ENCODE results near the gene FAM117A.
"Not testable (repeated sequence)": the region's sequence is repeated elsewhere in the genome, so short reads cannot be mapped to it uniquely, and the experiment has no call there.

FAM117A gene

DNA sequence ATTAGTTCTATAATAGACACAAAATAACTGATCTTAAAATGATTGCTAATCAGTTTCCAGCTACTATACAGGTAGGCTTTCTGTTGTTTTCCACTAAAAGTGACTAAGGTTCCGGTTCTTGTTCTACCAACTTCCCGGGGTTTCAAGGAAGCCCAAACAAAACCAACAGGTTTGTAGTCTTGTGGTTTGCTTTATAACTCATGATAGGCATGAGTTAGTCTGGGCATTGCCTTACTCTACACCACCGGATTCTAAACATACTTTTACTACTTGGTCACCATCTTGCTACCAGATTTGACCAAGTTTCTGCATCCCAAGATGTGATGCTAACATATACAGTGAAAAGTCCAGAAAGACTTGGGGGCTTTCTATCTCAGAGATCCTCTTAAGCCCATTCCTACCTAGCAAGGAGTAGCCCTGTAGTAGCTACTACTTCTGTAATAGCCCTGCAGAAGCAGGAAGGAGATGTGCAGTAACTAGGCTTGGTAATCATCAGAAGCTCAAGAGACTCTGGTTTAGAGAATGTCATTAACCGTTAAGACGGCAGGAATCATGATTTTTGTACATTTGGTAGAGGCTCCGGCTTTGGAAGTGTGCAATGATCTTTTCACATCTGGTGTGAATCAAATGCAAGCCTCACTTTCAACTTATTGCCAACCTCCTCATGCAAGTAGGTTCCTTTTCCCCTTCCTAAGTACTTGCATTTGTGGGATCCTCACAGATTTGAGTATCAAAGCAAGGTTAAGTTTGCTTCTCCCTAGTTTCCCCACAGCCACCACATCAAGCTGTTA, 1.6 kb downstream of the FAM117A start:
- DNase-seq = no peak

DNA sequence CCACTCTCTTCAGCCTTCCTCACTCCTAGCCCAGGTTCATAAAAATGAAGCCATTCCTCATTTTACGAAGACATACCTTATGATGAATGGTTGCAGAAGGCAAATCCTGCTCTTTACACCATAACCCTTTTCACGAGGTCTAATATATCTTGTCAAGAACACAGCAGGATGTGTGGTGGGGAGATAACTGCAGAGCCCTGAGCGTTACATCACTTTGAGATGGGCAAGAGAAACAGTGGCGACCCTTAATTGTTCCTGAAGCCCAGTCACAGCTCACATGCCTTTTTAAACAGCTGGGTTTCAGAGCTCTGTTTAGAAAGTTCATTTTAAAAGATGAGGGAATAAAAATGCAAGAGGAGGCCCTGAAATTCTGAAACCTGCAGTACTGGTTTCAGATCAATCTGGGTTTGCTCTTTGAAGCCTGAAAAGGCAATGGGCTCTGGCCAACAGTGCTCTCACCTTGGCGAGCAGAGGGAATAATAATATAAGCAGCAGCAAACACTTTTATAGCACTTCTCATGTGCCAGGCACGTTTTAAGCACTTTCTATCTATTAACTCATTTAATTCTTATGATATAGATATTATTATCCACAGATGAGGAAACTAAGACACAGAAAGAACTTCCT, 2.9 kb downstream of the FAM117A start:
- DNase-seq = no peak

DNA sequence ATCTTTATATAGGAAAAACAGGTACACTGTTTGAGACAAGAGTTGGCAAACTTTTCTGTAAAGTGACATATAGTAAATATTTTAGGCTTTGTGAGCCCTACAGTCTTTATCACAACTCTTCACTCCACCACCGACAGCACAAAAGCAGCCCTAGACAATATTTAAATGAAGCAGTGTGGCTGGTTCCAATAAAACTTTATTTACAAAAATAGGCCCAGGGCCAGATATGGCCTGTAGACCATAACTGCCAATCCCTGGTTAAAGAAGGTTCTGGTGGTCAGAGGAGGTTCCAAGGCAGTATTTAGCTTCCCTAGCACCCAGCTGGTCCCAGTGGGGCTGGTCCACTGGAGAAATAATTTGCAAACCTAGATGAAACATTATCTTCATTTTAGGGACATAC, 3.6 kb downstream of the FAM117A start:
- DNase-seq = no peak

DNA sequence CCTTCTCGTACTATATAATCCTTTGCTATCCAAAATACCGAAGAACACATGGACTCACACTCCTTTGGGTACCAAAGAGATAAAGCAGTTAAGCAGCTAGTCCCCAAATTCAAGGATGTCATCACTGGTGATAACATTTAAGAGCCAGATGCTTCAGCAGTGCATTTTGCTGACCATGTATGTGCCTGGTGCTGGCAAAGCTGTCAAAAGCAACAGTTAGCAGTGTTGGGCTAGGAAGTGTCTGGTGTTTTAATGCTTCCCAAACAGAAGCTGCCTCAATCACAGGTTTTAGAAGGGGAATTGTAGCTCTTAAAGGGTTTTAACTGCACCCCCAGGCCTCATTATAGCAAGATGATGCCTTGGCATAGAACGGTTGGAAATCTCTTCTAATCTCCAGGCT, 4.7 kb downstream of the FAM117A start:
- no peak for DNase-seq

DNA sequence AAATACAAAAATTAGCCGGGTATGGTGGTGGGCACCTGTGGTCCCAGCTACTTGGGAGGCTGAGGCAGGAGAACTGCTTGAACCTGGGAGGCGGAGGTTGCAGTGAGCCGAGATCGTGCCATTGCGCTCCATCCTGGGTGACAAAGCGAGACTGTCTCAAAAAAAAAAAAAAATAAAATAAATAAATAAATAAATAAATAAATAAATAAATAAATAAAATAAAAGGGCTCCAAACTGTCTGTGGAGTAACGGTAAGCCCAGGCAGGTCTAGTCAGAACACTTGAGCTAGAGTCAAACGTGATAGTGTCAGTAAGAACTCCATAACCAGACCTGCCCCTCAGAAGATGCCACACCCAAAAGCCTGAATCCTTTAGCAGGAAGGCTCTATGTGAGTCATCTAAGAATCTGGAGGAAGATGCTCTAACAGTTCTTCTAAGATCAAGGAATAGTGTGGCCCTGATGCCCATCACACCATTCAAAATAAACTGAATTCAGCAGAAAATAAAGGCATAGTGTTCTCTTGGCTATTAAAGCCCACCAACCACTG, 5.4 kb downstream of the FAM117A start:
- not testable (repeated sequence) for DNase-seq

DNA sequence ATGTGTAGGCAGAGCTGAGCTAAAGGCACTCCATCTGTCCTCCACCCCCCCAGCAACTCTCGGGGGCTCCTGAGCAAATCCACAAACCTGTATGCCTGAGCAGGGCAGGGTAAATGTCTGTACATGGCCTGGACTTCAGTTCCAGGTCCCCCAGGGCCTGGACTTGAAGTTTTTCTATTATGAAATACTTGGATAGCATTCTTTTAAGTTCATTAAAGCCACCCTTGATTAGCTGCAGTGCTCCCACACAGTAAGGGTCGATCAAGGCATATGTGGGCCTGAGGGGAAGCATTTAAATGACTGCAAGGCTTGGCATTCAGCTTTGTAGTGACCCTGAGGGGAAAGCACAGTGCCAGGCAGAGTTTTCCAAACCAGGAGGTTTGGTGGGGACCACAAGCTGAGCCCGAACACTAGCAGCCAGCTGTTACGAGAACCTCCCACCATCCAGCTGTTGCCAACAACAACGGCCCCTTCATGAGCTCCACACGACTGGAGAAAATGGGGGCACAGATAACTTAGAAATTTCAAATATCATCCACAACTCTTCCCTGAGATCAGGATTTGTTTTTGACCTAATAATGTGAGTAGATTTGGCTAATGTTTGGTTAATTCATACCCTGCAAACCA, 6.7 kb downstream of the FAM117A start:
- DNase-seq = no peak

DNA sequence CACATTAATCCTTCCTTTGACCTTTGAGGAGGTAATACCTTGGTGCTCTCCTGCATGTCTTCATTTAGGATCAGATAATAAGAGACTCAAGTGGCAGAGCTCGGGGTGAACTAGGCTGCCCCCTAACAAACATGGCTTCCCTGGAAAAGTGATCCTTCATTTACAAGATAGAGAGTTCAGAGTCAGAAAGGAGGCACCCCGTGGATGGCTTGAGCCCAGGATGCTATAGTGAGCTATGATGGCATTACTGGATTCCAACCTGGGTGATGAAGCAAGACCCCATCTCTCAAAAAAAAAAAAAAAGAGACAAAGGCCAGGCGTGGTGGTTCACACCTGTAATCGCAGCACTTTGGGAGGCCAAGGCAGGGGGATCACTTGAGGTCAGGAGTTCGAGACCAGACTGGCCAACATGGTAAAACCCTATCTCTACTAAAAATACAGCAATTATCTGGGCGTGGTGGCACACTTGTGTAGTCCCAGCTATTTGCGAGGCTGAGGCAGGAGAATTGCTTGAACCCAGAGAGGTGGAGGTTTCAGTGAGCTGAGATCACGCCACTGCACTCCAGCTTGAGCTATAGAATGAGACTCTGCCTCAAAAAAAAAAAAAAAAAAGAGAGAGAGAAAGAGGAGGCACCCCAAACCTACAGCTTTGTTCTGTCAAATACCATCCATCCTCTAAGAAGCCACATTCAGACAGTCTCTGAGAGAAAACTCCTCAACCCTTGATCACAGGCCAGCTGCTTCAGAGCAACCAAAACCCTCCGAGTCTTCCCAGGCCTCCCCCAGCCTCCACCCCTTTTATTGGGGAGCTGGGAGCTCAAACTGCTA, 7.4 kb downstream of the FAM117A start:
- DNase-seq = no peak

DNA sequence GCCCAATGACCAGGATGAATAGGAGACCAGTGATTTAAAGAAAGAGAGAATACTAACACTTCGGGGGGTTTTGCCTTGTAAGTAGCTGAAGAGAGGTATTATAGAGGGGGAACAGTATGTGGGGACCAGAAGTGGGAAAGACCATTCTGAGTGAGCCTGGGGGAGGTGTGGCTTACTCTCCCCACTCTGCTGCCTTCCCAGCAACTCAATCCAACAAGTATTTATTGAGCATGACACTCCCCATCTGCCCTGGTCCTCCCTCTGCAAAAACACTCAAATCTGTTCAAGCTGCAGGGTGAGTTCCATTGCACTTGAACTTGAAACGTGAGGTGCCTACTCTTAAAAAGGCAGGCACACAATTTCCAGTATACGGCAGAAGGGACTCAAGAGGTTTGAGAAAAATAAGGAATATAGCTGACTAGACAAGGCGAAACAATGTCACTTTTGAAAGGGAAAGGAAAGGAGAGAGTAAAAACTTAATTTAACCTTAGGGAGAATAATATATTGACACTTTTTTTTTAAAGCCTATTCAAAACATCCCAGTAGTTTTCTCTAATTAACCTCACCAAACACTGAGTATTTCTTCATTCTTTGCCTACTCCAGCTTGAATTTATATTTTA, 8.2 kb downstream of the FAM117A start:
- no peak for DNase-seq

DNA sequence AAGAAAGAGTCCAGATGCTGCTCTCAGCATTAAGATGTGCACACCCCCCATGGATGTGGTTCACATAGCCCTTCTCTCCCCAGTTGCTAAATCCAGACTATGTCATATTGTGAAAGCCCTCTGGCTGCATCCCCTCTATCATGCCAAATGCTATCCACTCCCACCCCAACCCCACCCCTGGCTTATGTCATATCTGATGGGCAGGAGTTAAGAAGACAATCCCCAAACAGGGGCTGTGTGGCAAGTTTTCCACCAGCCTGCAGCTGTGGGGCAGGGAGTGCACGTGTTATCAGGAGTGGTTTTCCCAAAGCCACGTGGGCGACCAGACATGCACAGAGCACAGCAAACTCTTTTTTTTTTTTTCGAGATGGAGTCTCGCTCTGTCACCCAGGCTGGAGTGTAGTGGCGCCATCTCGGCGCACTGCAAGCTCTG, 10.0 kb downstream of the FAM117A start:
- DNase-seq = no peak

DNA sequence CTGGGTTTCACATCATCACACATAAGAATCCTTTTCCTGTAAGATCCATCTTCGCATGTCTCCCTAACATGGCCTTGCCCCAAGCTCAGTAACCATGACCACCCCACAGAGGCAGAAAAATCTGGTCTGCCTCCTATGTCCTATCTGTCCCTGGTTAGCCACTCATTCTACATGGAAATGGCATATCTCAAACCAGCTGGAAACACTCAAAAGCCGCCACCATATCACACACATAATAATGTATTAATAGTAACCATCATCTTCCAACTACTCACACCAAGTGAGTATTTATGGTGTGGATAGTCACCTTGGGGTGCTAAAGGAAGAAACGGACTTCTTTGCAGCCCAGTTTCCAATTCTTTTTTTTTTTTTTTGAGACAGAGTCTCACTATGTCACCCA, 11.4 kb downstream of the FAM117A start:
- no peak for DNase-seq

DNA sequence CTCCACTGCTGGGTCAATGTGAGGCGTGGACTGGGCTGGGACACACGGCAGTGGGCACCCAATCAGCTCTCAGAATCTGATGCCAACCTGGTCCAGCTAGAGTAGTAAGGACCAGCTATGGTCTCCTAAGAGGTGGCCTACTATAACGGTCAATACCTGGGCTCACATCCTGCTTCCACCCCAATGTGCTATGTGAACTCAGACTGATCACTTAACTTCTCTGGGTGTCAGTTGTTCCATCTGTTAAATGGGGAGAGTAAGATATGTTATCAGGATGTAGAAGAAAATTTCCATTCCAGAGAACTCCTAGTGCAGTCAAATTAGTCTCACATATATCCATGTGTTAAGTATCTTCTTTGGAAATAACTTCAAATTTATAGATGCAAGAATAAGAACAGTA, 14.2 kb downstream of the FAM117A start:
- no peak for DNase-seq

DNA sequence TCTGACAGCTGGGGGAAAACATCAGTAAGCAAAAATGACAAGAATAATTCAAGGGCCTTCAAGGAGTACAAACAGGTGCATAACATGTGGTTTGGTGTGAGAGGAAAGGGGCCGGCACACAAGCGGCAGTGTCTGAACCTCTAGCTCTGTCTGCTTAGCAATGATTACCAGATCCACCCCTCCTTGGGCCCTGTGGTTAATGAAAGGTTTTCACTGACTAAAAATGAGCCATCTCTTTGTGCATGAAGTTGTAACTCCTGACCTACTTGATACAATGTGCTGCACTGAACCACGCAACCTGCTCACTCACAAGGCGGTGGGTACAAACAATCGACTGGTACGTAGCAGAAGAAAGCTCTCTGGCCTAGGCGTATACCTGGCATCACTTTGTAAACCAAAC, 15.1 kb downstream of the FAM117A start:
- DNase-seq = no peak

DNA sequence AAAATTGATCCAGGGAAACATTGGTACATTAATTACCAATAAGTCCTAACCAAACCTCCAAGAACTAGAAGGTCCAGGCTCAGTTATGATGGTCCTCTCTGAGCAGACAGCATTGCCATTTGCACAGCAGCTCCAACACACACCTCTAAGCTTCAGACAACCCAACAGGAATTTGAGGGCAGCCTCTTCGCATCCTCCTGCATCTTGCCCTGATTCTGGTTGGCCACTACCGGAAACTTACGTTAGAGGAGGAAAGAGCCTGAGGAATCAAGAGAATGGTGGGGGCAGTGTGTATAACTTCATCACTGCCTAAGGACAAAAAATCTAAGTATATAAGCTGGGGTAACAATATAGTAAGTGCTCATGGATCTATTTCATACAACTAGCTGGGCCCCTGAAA, 15.7 kb downstream of the FAM117A start:
- DNase-seq = no peak

DNA sequence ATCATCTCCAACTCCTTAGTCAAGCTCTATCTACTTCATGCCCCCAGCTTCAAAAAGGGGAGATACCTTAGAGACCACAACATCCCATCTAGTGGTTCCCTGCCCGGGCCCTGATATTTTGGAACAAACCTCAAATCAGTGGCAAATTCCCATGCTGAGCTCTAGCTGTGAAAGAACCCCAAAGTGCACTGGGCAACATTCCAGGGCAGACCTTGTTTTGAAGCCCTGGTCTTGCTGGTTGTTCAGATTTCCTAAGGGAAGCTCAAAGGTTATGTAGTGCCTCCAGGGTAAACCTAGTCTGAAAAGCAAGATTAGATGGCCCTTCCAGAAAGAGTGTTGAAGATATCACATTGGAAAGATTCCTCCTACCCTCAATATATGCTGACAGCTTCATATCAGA, 16.3 kb downstream of the FAM117A start:
- DNase-seq = no peak

DNA sequence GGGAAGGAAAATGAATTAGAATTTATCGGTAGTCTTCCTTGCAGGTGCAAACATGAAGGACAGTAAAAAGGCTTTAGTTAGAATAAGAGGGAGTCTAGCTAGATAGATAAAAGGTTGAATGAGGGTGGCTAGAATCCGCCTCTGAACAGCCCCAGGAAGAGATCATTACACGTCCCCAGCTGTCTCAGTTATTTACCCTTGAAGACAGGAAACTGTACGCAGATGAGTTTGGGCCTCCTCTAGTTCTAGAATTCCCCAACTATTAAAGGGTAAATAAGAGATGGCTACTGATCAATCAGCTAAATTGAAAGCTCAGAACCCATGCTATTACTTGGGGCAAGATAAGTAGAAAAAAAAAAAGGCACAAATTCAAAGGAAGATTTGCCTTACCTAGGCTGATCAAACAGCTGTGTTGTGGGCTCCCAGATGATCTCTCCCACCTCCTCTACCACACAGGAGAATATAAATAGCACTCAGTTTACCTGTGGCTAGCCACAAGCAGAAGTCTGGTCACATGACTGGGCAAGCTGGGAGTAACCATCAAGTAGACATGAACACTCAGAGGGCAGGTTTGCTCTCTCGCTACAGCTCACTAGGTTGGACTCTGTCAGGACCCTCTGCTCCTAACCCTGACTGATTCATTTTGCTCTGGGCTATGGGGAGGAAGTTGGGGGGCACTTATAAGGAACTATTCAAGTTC, 17.0 kb downstream of the FAM117A start:
- no peak for DNase-seq

DNA sequence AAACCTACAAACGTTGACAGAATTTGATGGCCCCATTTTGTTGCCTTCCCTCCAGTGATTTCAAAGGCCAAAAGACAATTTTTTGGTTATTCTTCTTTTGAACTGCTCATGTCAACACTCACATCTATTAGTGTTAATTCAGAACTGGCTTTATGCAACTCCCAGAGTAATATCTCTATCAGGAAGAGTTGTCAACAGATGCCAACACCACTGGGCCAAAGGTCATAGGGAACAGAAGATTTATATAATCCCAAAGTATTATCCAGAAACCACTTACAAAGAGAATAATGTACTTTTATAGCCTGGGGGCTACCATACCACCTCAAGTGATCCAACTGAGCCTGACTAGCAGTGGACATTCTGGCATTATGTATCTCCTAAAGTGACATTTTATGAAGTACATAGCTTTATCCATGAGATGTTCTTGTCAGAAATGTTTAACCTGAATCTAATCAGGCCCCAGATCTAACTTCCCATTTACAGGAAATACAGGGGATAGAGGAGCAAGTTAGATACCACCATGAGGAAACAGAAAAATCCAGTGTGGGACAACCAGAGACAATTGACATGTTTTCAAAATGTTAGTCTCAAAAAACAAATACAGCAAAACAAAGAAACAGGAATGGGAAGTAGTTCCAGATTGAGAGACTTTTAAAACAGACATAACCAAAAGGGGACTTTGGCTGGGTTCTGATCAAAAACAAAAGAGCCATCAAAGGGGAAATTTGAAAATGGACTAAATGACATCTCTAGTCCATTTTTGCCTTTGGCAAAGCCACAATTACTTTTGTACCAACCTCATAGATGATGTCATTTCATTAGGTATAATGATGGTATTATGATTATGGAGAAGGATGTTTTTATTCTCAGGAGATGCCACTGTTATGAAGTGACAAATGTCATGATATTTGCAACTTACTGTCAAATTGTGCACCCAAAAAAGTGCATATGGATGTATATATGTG, 18.5 kb downstream of the FAM117A start:
- no peak for DNase-seq

DNA sequence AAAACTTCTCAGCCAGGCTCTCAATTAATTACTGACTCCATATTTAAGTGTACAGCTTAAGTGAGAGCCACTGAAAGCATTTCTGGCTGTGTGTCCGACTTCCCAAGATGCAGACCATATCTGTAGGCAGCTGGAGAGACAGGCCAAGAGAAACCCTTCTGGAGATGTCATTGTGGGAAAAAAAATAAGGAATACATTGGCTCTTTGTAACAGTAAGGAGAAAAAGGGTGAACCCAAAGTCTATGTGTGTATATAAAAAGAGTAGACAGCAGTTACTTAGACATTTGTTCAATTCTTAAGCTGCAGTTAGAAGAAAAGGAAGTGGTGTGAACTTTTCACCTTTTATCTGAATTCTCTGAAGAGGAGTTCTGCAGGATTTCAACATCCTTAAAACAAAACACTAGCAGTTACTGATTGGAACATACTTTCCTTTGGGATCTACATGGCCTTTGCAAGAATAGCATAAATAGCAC, 21.7 kb downstream of the FAM117A start:
- DNase-seq = no peak

DNA sequence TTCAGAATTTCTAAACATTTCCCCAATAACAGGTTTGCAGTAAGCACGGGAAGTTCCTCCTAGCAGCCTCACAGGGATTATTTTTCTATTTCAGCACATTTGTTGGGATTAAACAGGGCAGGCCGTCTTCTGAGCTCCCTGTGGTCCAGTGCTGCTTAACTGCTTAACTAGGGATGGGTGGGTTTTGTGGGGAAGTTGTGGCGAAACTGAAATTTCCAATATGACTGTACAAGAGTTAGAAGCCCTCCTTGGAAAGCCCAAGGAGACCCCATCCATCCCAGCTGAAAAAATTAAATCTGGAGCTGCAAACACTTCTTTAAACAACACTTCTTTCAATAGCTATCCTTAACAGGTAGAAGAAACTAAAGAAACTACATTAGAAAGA, 22.2 kb downstream of the FAM117A start:
- no peak for DNase-seq

Data from amygdala (tissue), 56 donors.